OCI-LY1 (cell line): ENCODE data around the gene LARP1.

Source experiments
- H2AFZ ChIP-seq: fragments of 200-600 bp; sonication (generic), shearing (Covaris generic); 2 replicates; pipeline ENCODE4 v1.6.0; 2014; ENCODE audit warnings: antibody characterized with exemption, mild to moderate bottlenecking, low read length
- H3F3A ChIP-seq: fragments of 200-600 bp; sonication (generic), shearing (Covaris generic); 2 replicates; pipeline ENCODE4 v1.6.0; 2014; ENCODE audit warnings: mild to moderate bottlenecking, antibody characterized with exemption, low read length, moderate library complexity; ENCODE audit not compliant: insufficient read depth
- H3K27ac ChIP-seq: fragments of 200-600 bp; sonication (generic); 2 replicates; pipeline ENCODE4 v1.5.1; 2014; ENCODE audit warnings: low read length, mixed run types, mild to moderate bottlenecking, low read depth; ENCODE audit not compliant: poor library complexity, severe bottlenecking
- H3K27me3 ChIP-seq: fragments of 200-600 bp; sonication (generic); 2 replicates; pipeline ENCODE4 v1.6.0; 2014; ENCODE audit warnings: antibody characterized with exemption, mild to moderate bottlenecking, low read length, moderate library complexity; ENCODE audit not compliant: insufficient read depth
- H3K36me3 ChIP-seq: fragments of 200-600 bp; sonication (generic); 2 replicates; pipeline ENCODE4 v1.6.1; 2014; ENCODE audit warnings: mild to moderate bottlenecking, antibody characterized with exemption, low read length, moderate library complexity, mixed read lengths; ENCODE audit not compliant: insufficient read depth
- H3K4me1 ChIP-seq: fragments of 200-600 bp; sonication (generic); 2 replicates; pipeline ENCODE4 v1.5.1; 2014; ENCODE audit warnings: mild to moderate bottlenecking, low read length, moderate library complexity; ENCODE audit not compliant: insufficient read depth, severe bottlenecking
- H3K4me2 ChIP-seq: fragments of 200-600 bp; sonication (generic), shearing (Covaris generic); 2 replicates; pipeline ENCODE4 v1.6.1; 2014; ENCODE audit warnings: low read length
- H3K4me3 ChIP-seq: fragments of 200-600 bp; sonication (generic); 2 replicates; pipeline ENCODE4 v1.5.1; 2014; ENCODE audit warnings: low read length, low read depth, mild to moderate bottlenecking, mixed read lengths; ENCODE audit not compliant: poor library complexity, severe bottlenecking
- H3K79me2 ChIP-seq: fragments of 200-600 bp; shearing (Covaris generic); 2 replicates; pipeline ENCODE4 v1.6.1; 2016; ENCODE audit warnings: mixed run types, low read length, mixed read lengths; ENCODE audit not compliant: insufficient read depth
- H3K9ac ChIP-seq: fragments of 200-600 bp; sonication (generic), shearing (Covaris generic); 2 replicates; pipeline ENCODE4 v1.6.1; 2014; ENCODE audit warnings: mild to moderate bottlenecking, low read length, mixed read lengths
- H3K9me2 ChIP-seq: fragments of 200-600 bp; sonication (generic), shearing (Covaris generic); 2 replicates; pipeline ENCODE4 v1.6.1; 2014; ENCODE audit warnings: low read depth, mild to moderate bottlenecking, low read length, mixed read lengths
- H3K9me3 ChIP-seq: fragments of 200-600 bp; shearing (Covaris generic); 2 replicates; pipeline ENCODE4 v1.6.1; 2014; ENCODE audit warnings: low read length, mixed read lengths
- H4K20me1 ChIP-seq: fragments of 200-600 bp; sonication (generic), shearing (Covaris generic); 2 replicates; pipeline ENCODE4 v1.6.0; 2016; ENCODE audit warnings: mild to moderate bottlenecking, low read length; ENCODE audit not compliant: insufficient read depth
- EZH2 ChIP-seq: fragments of 200-600 bp; sonication (generic), shearing (Covaris generic); IDR thresholded peaks from 2 replicates; pipeline ENCODE4 v1.8.0; 2017; ENCODE audit warnings: borderline replicate concordance, mixed run types, mild to moderate bottlenecking, antibody characterized with exemption, low read length, moderate library complexity, mixed read lengths
- TF ChIP-seq, protein P1 (sequence below): fragments of 200-600 bp; sonication (generic), shearing (Covaris generic); IDR thresholded peaks from 2 replicates; pipeline ENCODE4 v1.5.1; 2017; ENCODE audit warnings: mild to moderate bottlenecking, antibody characterized with exemption, low read length, moderate library complexity, mixed read lengths

The LARP1 gene

DNA sequence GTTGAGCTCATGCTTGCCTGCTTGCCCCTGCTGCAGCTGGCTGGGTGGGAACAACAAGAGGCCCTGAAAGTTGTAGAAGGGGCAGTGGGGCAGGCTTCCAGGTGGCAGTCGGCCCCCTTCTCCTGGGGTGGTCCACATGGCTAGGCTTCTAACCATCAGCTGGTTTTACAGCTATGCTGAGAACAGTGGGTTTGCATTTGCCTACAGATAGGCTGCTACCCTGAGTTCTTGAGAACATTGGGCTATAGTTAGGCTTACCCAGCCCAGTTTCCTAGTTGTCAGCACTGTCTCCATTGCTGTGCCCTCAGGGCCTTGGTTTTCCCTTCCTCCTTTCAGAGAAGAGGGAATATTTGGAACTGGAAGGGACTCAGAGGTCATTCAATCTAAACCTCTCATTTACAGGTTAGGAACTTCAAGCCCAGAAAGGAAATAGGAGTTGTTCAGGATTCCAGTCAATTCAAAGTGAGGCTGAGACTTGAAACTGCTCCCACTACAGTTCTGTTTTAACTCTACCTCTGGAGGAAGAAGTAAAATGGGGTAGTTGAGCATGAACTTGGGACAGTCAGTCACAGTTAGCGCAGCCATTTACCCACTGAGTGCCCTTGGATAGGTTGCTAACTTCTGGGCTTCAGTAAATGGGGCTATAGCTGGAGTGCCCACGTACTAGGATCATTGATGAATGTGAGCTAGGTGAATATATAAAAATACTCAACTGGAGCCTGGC, 11.5 kb downstream of the LARP1 start:
- Histone ChIP-seq H3K36me3 (peaks cover 21% of the 10 kb centered on the region; the same call in 1 of the 2 replicates), H4K20me1 (peaks cover 4% of the 10 kb centered on the region; the same call in 1 of the 2 replicates), H3K9me3 (no peaks in the 10 kb centered on the region), H3K4me3 (peak overlapping the region; percentile 9), H3F3A (no peaks in the 10 kb centered on the region), H3K4me1 (peaks cover 95% of the 10 kb centered on the region), H3K4me2 (peak overlapping the region; percentile 45), H3K27me3 (no peaks in the 10 kb centered on the region), H3K9ac (peak overlapping the region; percentile 10; the same call in 1 of the 2 replicates), H3K79me2 (peaks cover 100% of the 10 kb centered on the region), H3K27ac (peak overlapping the region; percentile 64), H3K9me2 (no peaks in the 10 kb centered on the region), H2AFZ (no peak overlapping the region)
- TF ChIP-seq, protein P1, sequence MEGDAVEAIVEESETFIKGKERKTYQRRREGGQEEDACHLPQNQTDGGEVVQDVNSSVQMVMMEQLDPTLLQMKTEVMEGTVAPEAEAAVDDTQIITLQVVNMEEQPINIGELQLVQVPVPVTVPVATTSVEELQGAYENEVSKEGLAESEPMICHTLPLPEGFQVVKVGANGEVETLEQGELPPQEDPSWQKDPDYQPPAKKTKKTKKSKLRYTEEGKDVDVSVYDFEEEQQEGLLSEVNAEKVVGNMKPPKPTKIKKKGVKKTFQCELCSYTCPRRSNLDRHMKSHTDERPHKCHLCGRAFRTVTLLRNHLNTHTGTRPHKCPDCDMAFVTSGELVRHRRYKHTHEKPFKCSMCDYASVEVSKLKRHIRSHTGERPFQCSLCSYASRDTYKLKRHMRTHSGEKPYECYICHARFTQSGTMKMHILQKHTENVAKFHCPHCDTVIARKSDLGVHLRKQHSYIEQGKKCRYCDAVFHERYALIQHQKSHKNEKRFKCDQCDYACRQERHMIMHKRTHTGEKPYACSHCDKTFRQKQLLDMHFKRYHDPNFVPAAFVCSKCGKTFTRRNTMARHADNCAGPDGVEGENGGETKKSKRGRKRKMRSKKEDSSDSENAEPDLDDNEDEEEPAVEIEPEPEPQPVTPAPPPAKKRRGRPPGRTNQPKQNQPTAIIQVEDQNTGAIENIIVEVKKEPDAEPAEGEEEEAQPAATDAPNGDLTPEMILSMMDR = no peak
- TF ChIP-seq EZH2 = no peak

DNA sequence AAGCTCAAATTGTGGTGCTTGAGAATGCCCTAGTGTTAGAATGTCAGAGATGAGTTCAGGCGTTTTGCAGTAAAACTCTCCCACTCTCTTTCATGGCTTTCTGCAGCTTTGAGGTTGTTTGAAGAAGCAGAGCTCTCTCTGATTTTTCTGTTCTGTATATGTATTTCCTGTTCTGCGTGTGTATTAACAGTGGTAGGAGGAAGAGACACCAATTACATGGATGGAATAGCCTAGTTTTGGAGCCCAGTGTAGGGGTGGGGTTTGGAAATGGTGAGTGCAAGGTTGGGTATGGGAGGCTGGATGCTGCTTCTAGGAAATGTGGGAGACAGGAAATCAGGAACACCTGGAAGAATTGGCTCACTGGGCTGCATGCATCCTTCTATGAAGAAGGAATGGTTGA, 12.4 kb downstream of the LARP1 start:
- Histone ChIP-seq H3K4me3 (peak overlapping the region; percentile 9), H3K79me2 (peaks cover 100% of the 10 kb centered on the region), H3K9me2 (no peaks in the 10 kb centered on the region), H3K4me2 (peak overlapping the region; percentile 45), H4K20me1 (peaks cover 7% of the 10 kb centered on the region; the same call in 1 of the 2 replicates), H3K9ac (no peak overlapping the region; the same call in 1 of the 2 replicates), H3F3A (no peaks in the 10 kb centered on the region), H3K9me3 (no peaks in the 10 kb centered on the region), H3K36me3 (peaks cover 21% of the 10 kb centered on the region; the same call in 1 of the 2 replicates), H3K27ac (peak overlapping the region; percentile 64), H3K27me3 (no peaks in the 10 kb centered on the region), H2AFZ (no peak overlapping the region), H3K4me1 (peaks cover 93% of the 10 kb centered on the region)
- no peak for TF ChIP-seq EZH2
- TF ChIP-seq, protein P1 = no peak

DNA sequence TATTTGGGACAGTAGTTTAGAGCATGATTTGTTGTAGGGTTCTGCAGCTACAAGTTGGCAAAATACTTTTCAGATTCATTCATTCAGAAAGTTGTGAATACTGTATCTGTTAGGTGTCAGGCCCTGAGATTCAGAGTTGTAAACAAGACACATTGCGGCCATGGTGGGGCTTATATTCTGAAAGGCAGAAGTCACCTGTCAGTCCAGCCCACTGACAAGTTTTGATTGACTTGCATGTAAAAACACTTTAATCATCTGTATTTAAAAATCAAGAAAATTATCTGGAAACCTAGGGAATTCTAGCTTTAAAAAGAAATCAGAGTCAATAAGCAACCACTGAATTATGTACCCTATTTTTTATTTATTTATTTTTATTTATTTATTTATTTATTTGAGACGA, 13.0 kb downstream of the LARP1 start:
- Histone ChIP-seq H3K4me2 (peak overlapping the region; percentile 45), H3K4me1 (peaks cover 91% of the 10 kb centered on the region), H3K9me3 (no peaks in the 10 kb centered on the region), H4K20me1 (peaks cover 7% of the 10 kb centered on the region; the same call in 1 of the 2 replicates), H3K79me2 (peaks cover 100% of the 10 kb centered on the region), H3K9ac (no peak overlapping the region), H3F3A (no peaks in the 10 kb centered on the region), H3K27ac (peak overlapping the region; percentile 64), H3K36me3 (peaks cover 19% of the 10 kb centered on the region; the same call in 1 of the 2 replicates), H3K9me2 (no peaks in the 10 kb centered on the region), H2AFZ (no peak overlapping the region), H3K27me3 (no peaks in the 10 kb centered on the region), H3K4me3 (no peak overlapping the region)
- TF ChIP-seq EZH2 = no peak
- TF ChIP-seq, protein P1 = no peak
